ENCODE data around the gene DYNC1H1. TPM values are rescaled to one million over a fixed set of nuclear protein-coding genes. Genes with fewer than 3 reads are reported as not detected.
"Not testable (repeated sequence)": the region's sequence is repeated elsewhere in the genome, so short reads cannot be mapped to it uniquely, and the experiment has no call there.

Gene DYNC1H1
- total RNA-seq, 1 donor from 2014 or later, result 384 TPM

- DNase-seq (no peak), ATAC-seq (ENCODE audit: poor library complexity) (no peak)
- intact Hi-C loops (cut with DNase I), result loop anchor here (5.0 kb wide), 1 partner anchor 188 kb away; no protein-coding TSS in a partner anchor
Observed at GRCh38 chr14:101960225-101960624, 4.1 kb upstream of the DYNC1H1 start.

- DNase-seq, result peak; percentile 82
- ATAC-seq (ENCODE audit: poor library complexity), result peak; percentile 23
- intact Hi-C loops (cut with DNase I), result loop anchor here (5.0 kb wide), 1 partner anchor 189 kb away; no protein-coding TSS in a partner anchor
Observed at GRCh38 chr14:101961011-101961721, 3.2 kb upstream of the DYNC1H1 start.

GRCh38 chr14:101961746-101962502 is 2.4 kb upstream of the DYNC1H1 start:
- no peak for DNase-seq
- intact Hi-C loops (cut with DNase I), result loop anchor here (5.0 kb wide), 1 partner anchor 190 kb away; no protein-coding TSS in a partner anchor
- no peak for ATAC-seq (ENCODE audit: poor library complexity)

GRCh38 chr14:101962503-101962874 is 1.9 kb upstream of the DYNC1H1 start:
- peak; percentile 4 for ATAC-seq (ENCODE audit: poor library complexity)
- DNase-seq, result peak; percentile 76
- intact Hi-C loops (cut with DNase I), result loop anchor here (5.0 kb wide), 1 partner anchor 190 kb away; no protein-coding TSS in a partner anchor

GRCh38 chr14:101963052-101963451 is 1.3 kb upstream of the DYNC1H1 start:
- ATAC-seq (ENCODE audit: poor library complexity) (no peak), DNase-seq (no peak)
- intact Hi-C loops (cut with DNase I), result loop anchor here (5.0 kb wide), 1 partner anchor 191 kb away; no protein-coding TSS in a partner anchor

- DNase-seq (no peak), ATAC-seq (ENCODE audit: poor library complexity) (no peak)
- intact Hi-C loops (cut with DNase I), result loop anchor here (5.0 kb wide), 1 partner anchor 191 kb away; no protein-coding TSS in a partner anchor
Observed at GRCh38 chr14:101963656-101964296, 597 bp upstream of the DYNC1H1 start.

GRCh38 chr14:101965181-101965544 is 790 bp downstream of the DYNC1H1 start:
- intact Hi-C loops (cut with DNase I), result no loop called here
- ATAC-seq (ENCODE audit: poor library complexity) (peak; percentile 36), DNase-seq (peak; percentile 80)

GRCh38 chr14:101965770-101966722 is 1.7 kb downstream of the DYNC1H1 start:
- ATAC-seq (ENCODE audit: poor library complexity) (no peak), DNase-seq (no peak)
- intact Hi-C loops (cut with DNase I), result no loop called here

GRCh38 chr14:101966742-101967141 is 2.4 kb downstream of the DYNC1H1 start:
- DNase-seq, result no peak
- ATAC-seq (ENCODE audit: poor library complexity), result no peak
- intact Hi-C loops (cut with DNase I), result no loop called here

GRCh38 chr14:101968186-101968585 is 3.8 kb downstream of the DYNC1H1 start:
- intact Hi-C loops (cut with DNase I), result no loop called here
- ATAC-seq (ENCODE audit: poor library complexity) (no peak), DNase-seq (no peak)

- intact Hi-C loops (cut with DNase I), result no loop called here
- no peak for DNase-seq
- ATAC-seq (ENCODE audit: poor library complexity), result no peak
Observed at GRCh38 chr14:101969481-101969880, 5.1 kb downstream of the DYNC1H1 start.

- DNase-seq, result no peak
- peak; percentile 17 for ATAC-seq (ENCODE audit: poor library complexity)
- intact Hi-C loops (cut with DNase I), result no loop called here
Observed at GRCh38 chr14:101970830-101971400, 6.5 kb downstream of the DYNC1H1 start.

- DNase-seq; ATAC-seq (ENCODE audit: poor library complexity); intact Hi-C loops (cut with DNase I): not testable (repeated sequence)
Observed at GRCh38 chr14:101971458-101971857, 7.1 kb downstream of the DYNC1H1 start.

- ATAC-seq (ENCODE audit: poor library complexity) (peak; percentile 95), DNase-seq (peak; percentile 82)
- intact Hi-C loops (cut with DNase I), result no loop called here
Observed at GRCh38 chr14:101972126-101972866, 7.9 kb downstream of the DYNC1H1 start.

GRCh38 chr14:101973356-101973755 is 9.0 kb downstream of the DYNC1H1 start:
- intact Hi-C loops (cut with DNase I), result no loop called here
- DNase-seq (no peak), ATAC-seq (ENCODE audit: poor library complexity) (no peak)

- intact Hi-C loops (cut with DNase I), result no loop called here
- DNase-seq (no peak), ATAC-seq (ENCODE audit: poor library complexity) (no peak)
Observed at GRCh38 chr14:101975231-101975630, 10.9 kb downstream of the DYNC1H1 start.

- intact Hi-C loops (cut with DNase I), result no loop called here
- DNase-seq (no peak), ATAC-seq (ENCODE audit: poor library complexity) (no peak)
Observed at GRCh38 chr14:101977311-101978071, 13.1 kb downstream of the DYNC1H1 start.

Measured in Right ventricle myocardium superior (tissue), 1 donor.